ENCODE measurements around the gene MUC6.

The MUC6 gene

GRCh38 chr11:999009-999408 is 37.5 kb downstream of the MUC6 start:
- TF ChIP-seq NFIC (IDR thresholded peaks at IDR 0.05) (no peak), TEAD4 (IDR thresholded peaks at IDR 0.05) (no peak), TAF1 (IDR thresholded peaks at IDR 0.05; ENCODE audit: low read depth) (no peak), REST (IDR thresholded peaks at IDR 0.05; ENCODE audit: low read depth) (no peak), CEBPB (IDR thresholded peaks at IDR 0.05) (no peak), FOXM1 (IDR thresholded peaks at IDR 0.05; ENCODE audit: borderline replicate concordance, low read depth) (no peak), RAD21 (IDR thresholded peaks at IDR 0.05; ENCODE audit: low read depth) (no peak), CREB1 (IDR thresholded peaks at IDR 0.05; ENCODE audit: low read depth) (no peak), YY1 (IDR thresholded peaks at IDR 0.05; ENCODE audit: low read depth) (no peak), ZBTB7A (IDR thresholded peaks at IDR 0.05; ENCODE audit: low read depth) (no peak), EGR1 (IDR thresholded peaks at IDR 0.05) (no peak), TCF12 (IDR thresholded peaks at IDR 0.05; ENCODE audit: low read depth) (no peak), EP300 (IDR thresholded peaks at IDR 0.05; ENCODE audit: borderline replicate concordance) (no peak)

GRCh38 chr11:997907-998306 is 38.6 kb downstream of the MUC6 start:
- TF ChIP-seq EGR1 (IDR thresholded peaks at IDR 0.05) (no peak), NFIC (IDR thresholded peaks at IDR 0.05) (no peak), YY1 (IDR thresholded peaks at IDR 0.05; ENCODE audit: low read depth) (no peak), USF1 (IDR thresholded peaks at IDR 0.05) (no peak), REST (IDR thresholded peaks at IDR 0.05; ENCODE audit: low read depth) (no peak), ZBTB7A (IDR thresholded peaks at IDR 0.05; ENCODE audit: low read depth) (no peak), TEAD4 (IDR thresholded peaks at IDR 0.05) (no peak), MAX (IDR thresholded peaks at IDR 0.05) (no peak), EP300 (IDR thresholded peaks at IDR 0.05; ENCODE audit: borderline replicate concordance) (no peak), FOXM1 (IDR thresholded peaks at IDR 0.05; ENCODE audit: borderline replicate concordance, low read depth) (no peak), TAF1 (IDR thresholded peaks at IDR 0.05; ENCODE audit: low read depth) (no peak), TCF12 (IDR thresholded peaks at IDR 0.05; ENCODE audit: low read depth) (no peak)

- TF ChIP-seq TCF12 (IDR thresholded peaks at IDR 0.05; ENCODE audit: low read depth) (no peak), REST (IDR thresholded peaks at IDR 0.05; ENCODE audit: low read depth) (no peak), TAF1 (IDR thresholded peaks at IDR 0.05; ENCODE audit: low read depth) (no peak), NFIC (IDR thresholded peaks at IDR 0.05) (no peak), EGR1 (IDR thresholded peaks at IDR 0.05) (no peak), CREB1 (IDR thresholded peaks at IDR 0.05; ENCODE audit: low read depth) (no peak), EP300 (IDR thresholded peaks at IDR 0.05; ENCODE audit: borderline replicate concordance) (no peak), ZBTB7A (IDR thresholded peaks at IDR 0.05; ENCODE audit: low read depth) (no peak), CEBPB (IDR thresholded peaks at IDR 0.05) (no peak), MAX (IDR thresholded peaks at IDR 0.05) (no peak), RAD21 (IDR thresholded peaks at IDR 0.05; ENCODE audit: low read depth) (no peak)
These were observed 39.8 kb downstream of the MUC6 start for GRCh38 chr11:996681-997080.

- TF ChIP-seq ZBTB7A (IDR thresholded peaks at IDR 0.05; ENCODE audit: low read depth) (no peak), FOXM1 (IDR thresholded peaks at IDR 0.05; ENCODE audit: borderline replicate concordance, low read depth) (no peak), EP300 (IDR thresholded peaks at IDR 0.05; ENCODE audit: borderline replicate concordance) (no peak), TCF12 (IDR thresholded peaks at IDR 0.05; ENCODE audit: low read depth) (no peak), NFIC (IDR thresholded peaks at IDR 0.05) (no peak), CEBPB (IDR thresholded peaks at IDR 0.05) (no peak), REST (IDR thresholded peaks at IDR 0.05; ENCODE audit: low read depth) (no peak), YY1 (IDR thresholded peaks at IDR 0.05; ENCODE audit: low read depth) (no peak), USF1 (IDR thresholded peaks at IDR 0.05) (no peak), RAD21 (IDR thresholded peaks at IDR 0.05; ENCODE audit: low read depth) (no peak), TAF1 (IDR thresholded peaks at IDR 0.05; ENCODE audit: low read depth) (no peak)
These were observed 40.6 kb downstream of the MUC6 start for GRCh38 chr11:995752-996420.

Measured in Ishikawa (cell line).